Aortic smooth muscle cell (primary cell): Measurements from ENCODE around the gene PDRG1. TPM values are rescaled to one million over a fixed set of nuclear protein-coding genes. Genes with fewer than 3 reads are reported as not detected.

ENCODE experiments used
- total RNA-seq: library from RNA; depleted of rRNA; stranded (reverse); fragments of >200 nt; gene quantifications from 2 replicates; pipeline ENCODE4 v1.2.3, GENCODE V29; 2014

Gene PDRG1
- total RNA-seq = 4.8 and 5.3 TPM in 2 replicates

DNA sequence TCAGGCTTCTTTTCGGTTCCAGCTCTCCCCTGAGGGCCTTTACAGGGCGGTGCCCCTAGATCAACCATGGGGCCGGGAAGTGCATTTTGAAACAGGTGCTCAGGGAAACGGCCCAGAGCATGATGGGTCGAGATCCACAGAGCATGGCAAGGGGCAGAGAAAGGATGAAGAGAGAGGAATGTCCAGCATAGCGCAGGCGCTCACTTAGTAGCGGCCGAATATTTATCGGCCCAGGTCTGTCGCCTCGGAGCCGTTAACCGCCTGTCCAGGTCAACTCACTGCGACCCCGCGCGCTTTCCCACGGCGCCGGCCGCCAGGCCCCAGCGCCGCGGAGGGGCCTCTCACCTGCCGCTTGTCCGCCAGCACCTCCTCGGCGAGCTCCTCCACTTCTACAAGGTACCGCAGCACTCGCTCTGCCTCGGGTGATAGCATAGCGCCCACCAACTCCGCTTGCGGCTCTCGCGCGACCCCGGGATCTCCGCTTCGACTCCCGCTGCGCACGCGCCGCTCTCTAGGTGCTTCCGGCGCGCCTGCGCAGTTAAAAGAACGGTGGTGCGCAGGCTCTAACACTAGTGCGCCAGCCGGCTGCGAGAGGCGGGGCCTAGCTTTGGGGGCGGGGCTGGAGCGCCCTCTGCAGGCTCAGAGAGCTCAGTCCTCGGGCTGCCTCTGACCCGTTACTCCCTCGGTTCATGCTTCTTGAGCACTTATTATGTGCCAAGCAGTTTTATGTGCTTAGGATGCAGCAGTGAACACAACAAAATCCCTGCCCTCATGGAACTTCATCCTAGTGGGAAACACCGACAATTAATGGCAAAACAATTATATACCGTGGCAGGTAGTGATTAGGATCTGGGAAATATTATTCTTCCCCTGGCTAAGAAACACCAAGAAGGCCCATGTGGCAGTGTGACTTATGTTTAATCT lies at the start of gene PDRG1:
PDRG1 (minus strand) TSS at position 517 of the 924 bp plus-strand sequence; CDS start at position 432, 85 bp downstream.

DNA sequence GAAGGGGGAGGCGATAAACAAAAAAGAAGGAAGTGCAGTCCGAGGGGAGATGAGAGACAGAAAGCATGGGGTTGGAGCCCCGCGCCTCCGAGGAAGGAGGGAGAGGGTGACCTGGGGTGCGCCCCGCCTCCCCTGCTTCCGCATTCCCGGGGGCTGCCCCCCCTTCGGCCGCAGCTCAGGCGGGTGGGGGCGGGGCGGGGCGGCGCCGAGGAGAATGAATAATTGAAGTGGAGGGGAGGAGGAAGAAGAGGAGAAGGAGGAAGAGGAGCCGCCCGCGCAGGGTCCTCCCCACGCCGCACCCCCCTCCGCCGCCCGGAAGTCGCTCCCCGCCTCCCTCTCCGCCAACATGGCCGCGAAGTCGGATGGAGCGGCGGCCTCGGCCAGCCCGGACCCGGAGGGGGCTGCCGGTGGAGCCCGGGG lies 16.0 kb upstream of the PDRG1 start, which contains the start of gene XKR7:
XKR7 (plus strand) TSS at position 322 of the 420 bp plus-strand sequence; CDS start at position 347, 25 bp downstream.

Other genes with a start within 250 kb of the PDRG1 start
- gene BCL2L1, start 229.2 kb downstream of the PDRG1 start, total RNA-seq = 75.4 and 101 TPM in 2 replicates
- gene TPX2, start 212.8 kb downstream of the PDRG1 start, total RNA-seq = 37.1 and 41.0 TPM in 2 replicates
- 0.13 and 0.19 TPM in 2 replicates for gene MYLK2, start 132.7 kb downstream of the PDRG1 start, total RNA-seq
- gene FOXS1, start 106.4 kb downstream of the PDRG1 start, total RNA-seq = 8.9 and 15.7 TPM in 2 replicates
- 1.6 and 2.5 TPM in 2 replicates for gene DUSP15, start 81.5 kb downstream of the PDRG1 start, total RNA-seq
- gene TTLL9, start 81.4 kb downstream of the PDRG1 start, total RNA-seq = 0.06 and 0.13 TPM in 2 replicates
- not detected in 2 replicates for gene XKR7, start 16.1 kb upstream of the PDRG1 start, total RNA-seq
- gene CCM2L, start 58.4 kb upstream of the PDRG1 start, total RNA-seq = 0.37 and 0.53 TPM in 2 replicates
- not detected in 2 replicates for gene HCK, start 100.2 kb upstream of the PDRG1 start, total RNA-seq
- 24.3 TPM in 2 replicates for gene TM9SF4, start 157.7 kb upstream of the PDRG1 start, total RNA-seq